GM12878 (cell line): Measurements from ENCODE around the gene GOSR1.
"Not testable (repeated sequence)": the region's sequence is repeated elsewhere in the genome, so short reads cannot be mapped to it uniquely, and the experiment has no call there.

ENCODE experiments used
- CREB1 ChIP-seq: IDR thresholded peaks from 2 replicates; pipeline ENCODE4 v1.6.1; 2012; ENCODE audit warnings: low read depth, mild to moderate bottlenecking, inconsistent platforms
- IRF4 ChIP-seq: IDR thresholded peaks from 2 replicates; pipeline ENCODE4 v1.6.1; 2011; ENCODE audit warnings: low read depth, low read length
- SRF ChIP-seq, 2 experiments: IDR thresholded peaks; 2 replicates each; pipeline ENCODE4 v1.6.1; 2011; ENCODE audit warnings: low read depth in 2 of 2, low read length in 2 of 2, mild to moderate bottlenecking in 1 of 2, moderate library complexity in 1 of 2
- TARDBP ChIP-seq: IDR thresholded peaks from 2 replicates; pipeline ENCODE4 v1.6.1; 2016; ENCODE audit warnings: borderline replicate concordance
- YBX1 ChIP-seq: fragments of 450-650 bp; IDR thresholded peaks from 2 replicates; pipeline ENCODE4 v1.6.1; 2016; ENCODE audit warnings: antibody characterized with exemption
- TF ChIP-seq, protein P1 (sequence below), 3 experiments: IDR thresholded peaks in 2 of 3; conservative IDR thresholded peaks in 1 of 3; 2 replicates each; pipeline ENCODE4 v1.5.1; 2011; ENCODE audit warnings: low read depth in 3 of 3, low read length in 3 of 3, mild to moderate bottlenecking in 3 of 3, control low read depth in 2 of 3, moderate library complexity in 2 of 3, inconsistent platforms in 1 of 3, mixed read lengths in 1 of 3; ENCODE audit not compliant: control insufficient read depth in 2 of 3, insufficient read depth in 1 of 3; ENCODE audit errors: extremely low read depth in 1 of 3

GRCh38 chr17:30566516-30567225 is 89.5 kb downstream of the GOSR1 start:
- TF ChIP-seq IRF4; SRF (IDR thresholded peaks at IDR 0.05; ENCODE audit: low read depth in 2 of 2, low read length in 2 of 2); YBX1; CREB1; TARDBP: not testable (repeated sequence)
- TF ChIP-seq, protein P1, sequence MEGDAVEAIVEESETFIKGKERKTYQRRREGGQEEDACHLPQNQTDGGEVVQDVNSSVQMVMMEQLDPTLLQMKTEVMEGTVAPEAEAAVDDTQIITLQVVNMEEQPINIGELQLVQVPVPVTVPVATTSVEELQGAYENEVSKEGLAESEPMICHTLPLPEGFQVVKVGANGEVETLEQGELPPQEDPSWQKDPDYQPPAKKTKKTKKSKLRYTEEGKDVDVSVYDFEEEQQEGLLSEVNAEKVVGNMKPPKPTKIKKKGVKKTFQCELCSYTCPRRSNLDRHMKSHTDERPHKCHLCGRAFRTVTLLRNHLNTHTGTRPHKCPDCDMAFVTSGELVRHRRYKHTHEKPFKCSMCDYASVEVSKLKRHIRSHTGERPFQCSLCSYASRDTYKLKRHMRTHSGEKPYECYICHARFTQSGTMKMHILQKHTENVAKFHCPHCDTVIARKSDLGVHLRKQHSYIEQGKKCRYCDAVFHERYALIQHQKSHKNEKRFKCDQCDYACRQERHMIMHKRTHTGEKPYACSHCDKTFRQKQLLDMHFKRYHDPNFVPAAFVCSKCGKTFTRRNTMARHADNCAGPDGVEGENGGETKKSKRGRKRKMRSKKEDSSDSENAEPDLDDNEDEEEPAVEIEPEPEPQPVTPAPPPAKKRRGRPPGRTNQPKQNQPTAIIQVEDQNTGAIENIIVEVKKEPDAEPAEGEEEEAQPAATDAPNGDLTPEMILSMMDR (IDR thresholded peaks at IDR 0.05 in 2 of 3, conservative IDR thresholded peaks at IDR 0.05 in 1 of 3; ENCODE audit: control insufficient read depth in 2 of 3, extremely low read depth in 1 of 3, insufficient read depth in 1 of 3, low read depth in 3 of 3, low read length in 3 of 3): not testable (repeated sequence)
